Stomach (tissue), 9 donors: ENCODE measurements around the gene TMEM132C. TPM values are rescaled to one million over a fixed set of nuclear protein-coding genes. Genes with fewer than 3 reads are reported as not detected.

Experiments
- DNase-seq, 2 donors: peaks; one replicate each; pipeline versions ENCODE4 v3.0.0 to v3.0.0-alpha.2; 2013 to 2019
- H3K27ac ChIP-seq, 5 donors: fragments of 200-600 bp in 4 of 5; sonication (generic) in 4 of 5; one replicate each; pipeline ENCODE4 v1.5.1; 2013 to 2019; ENCODE audit warnings: mild to moderate bottlenecking in 1 of 5, moderate library complexity in 1 of 5
- H3K27me3 ChIP-seq, 3 donors: fragments of 200-600 bp; sonication (generic); one replicate each; pipeline ENCODE4 v1.5.1; 2017 to 2019; ENCODE audit warnings: mixed run types in 1 of 3
- H3K36me3 ChIP-seq, 4 donors: fragments of 200-600 bp; sonication (generic); 1 replicate in 3 of 4; 2 replicates in 1 of 4; pipeline ENCODE4 v1.5.1; 2016 to 2019
- H3K4me1 ChIP-seq, 4 donors: fragments of 200-600 bp; sonication (generic); one replicate each; pipeline ENCODE4 v1.5.1; 2016 to 2019
- H3K4me3 ChIP-seq, 4 donors: fragments of 200-600 bp; sonication (generic) in 3 of 4; one replicate each; pipeline ENCODE4 v1.5.1; 2016 to 2019; ENCODE audit warnings: mild to moderate bottlenecking in 1 of 4
- H3K9me3 ChIP-seq, 4 donors: fragments of 200-600 bp; sonication (generic); one replicate each; pipeline ENCODE4 v1.5.1; 2016 to 2019
- EP300 ChIP-seq: sonication (generic); formaldehyde crosslinking; IDR thresholded peaks from one replicate; pipeline ENCODE4 v1.6.1; 2017; ENCODE audit warnings: antibody characterized with exemption
- POLR2A ChIP-seq, 4 donors: fragments of 450-650 bp; IDR thresholded peaks; one replicate each; pipeline ENCODE4 v1.6.1; 2016; ENCODE audit warnings: antibody characterized with exemption in 4 of 4, control low read depth in 2 of 4, mild to moderate bottlenecking in 1 of 4, moderate library complexity in 1 of 4
- POLR2AphosphoS5 ChIP-seq, 3 donors: sonication (generic); formaldehyde crosslinking; IDR thresholded peaks; one replicate each; pipeline ENCODE4 v1.6.1; 2016; ENCODE audit warnings: antibody characterized with exemption in 3 of 3
- WGBS, 5 donors: extraction: QIAGEN DNeasy Blood & Tissue Kit in 3 of 5; methylation state at CpG; one replicate each; pipeline versions ENCODE4 v1.1.5 to v1.1.7; 2013 to 2018; 5-methylcytosine and 5-hydroxymethylcytosine counted together
- intact Hi-C: fragments of 100-400 bp; cut with DNase I; formaldehyde crosslinking; loops from one replicate; pipeline ENCODE4 v1.15.1; 2023; ENCODE audit warnings: low total_unique reads
- polyA plus RNA-seq, 3 donors: library from polyadenylated mRNA; stranded (reverse); fragments of 200-250 nt; gene quantifications; one replicate each; pipeline ENCODE4 v1.2.3, GENCODE V29; 2013
- total RNA-seq, 5 donors: library from RNA; depleted of rRNA; stranded (reverse); fragments of >200 nt; gene quantifications; one replicate each; pipeline versions ENCODE4 v1.1.0 to v1.2.3, GENCODE V29; 2014 to 2016
- TF ChIP-seq, protein P1 (sequence below), 7 experiments: fragments of 450-650 bp in 4 of 7; fragments of 200-600 bp in 3 of 7; sonication (generic) in 3 of 7; IDR thresholded peaks; one replicate each; pipeline ENCODE4 v1.5.1; 2016 to 2019; ENCODE audit warnings: antibody characterized with exemption in 7 of 7, control low read depth in 2 of 7, mild to moderate bottlenecking in 1 of 7
- donor health status: healthy with polysubstance abuse.
- donor health status: Bipolar disorder and iron deficiency.
- donor health status: healthy.

Gene TMEM132C
- total and polyA plus RNA-seq, 8 donors, result under 0.01 to 12.8 (median 0.94) TPM

DNA sequence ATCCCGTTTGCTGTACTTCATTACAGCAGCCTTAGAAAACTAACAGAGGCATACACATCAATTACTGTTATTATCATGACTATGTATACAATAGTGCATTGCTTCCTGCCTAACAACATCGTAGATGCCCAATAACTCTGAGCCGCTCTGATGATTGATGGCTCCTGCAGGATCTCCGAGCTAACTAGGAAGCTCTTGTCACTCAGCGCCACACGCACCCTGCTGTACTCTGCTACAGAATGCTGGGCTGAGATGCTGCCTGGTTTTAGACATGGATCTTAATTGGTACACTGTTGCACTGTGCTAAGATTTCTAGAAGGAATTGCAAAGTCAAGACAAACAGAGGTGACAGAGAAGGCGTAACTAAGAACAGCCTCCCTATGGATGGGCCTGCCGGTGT lies 387.5 kb downstream of the TMEM132C start:
- no peak overlapping the region for H3K4me3 ChIP-seq
- WGBS, 5 donors, result 65 to 74% (median 69%) methylated on average over 8 of the region's 8 CpGs
- intact Hi-C loops, result no loop called here
- DNase-seq, result no peak
- no peaks in the 10 kb centered on the region for H3K9me3 ChIP-seq
- H3K27ac ChIP-seq, result no peak overlapping the region
- H3K27me3 ChIP-seq, result peaks cover 0 to 18% (median 0%) of the 10 kb centered on the region in 3 donors
- no peaks in the 10 kb centered on the region for H3K4me1 ChIP-seq
- no peaks in the 10 kb centered on the region for H3K36me3 ChIP-seq
- no peak for TF ChIP-seq POLR2A (IDR thresholded peaks at IDR 0.05)
- TF ChIP-seq, protein P1, sequence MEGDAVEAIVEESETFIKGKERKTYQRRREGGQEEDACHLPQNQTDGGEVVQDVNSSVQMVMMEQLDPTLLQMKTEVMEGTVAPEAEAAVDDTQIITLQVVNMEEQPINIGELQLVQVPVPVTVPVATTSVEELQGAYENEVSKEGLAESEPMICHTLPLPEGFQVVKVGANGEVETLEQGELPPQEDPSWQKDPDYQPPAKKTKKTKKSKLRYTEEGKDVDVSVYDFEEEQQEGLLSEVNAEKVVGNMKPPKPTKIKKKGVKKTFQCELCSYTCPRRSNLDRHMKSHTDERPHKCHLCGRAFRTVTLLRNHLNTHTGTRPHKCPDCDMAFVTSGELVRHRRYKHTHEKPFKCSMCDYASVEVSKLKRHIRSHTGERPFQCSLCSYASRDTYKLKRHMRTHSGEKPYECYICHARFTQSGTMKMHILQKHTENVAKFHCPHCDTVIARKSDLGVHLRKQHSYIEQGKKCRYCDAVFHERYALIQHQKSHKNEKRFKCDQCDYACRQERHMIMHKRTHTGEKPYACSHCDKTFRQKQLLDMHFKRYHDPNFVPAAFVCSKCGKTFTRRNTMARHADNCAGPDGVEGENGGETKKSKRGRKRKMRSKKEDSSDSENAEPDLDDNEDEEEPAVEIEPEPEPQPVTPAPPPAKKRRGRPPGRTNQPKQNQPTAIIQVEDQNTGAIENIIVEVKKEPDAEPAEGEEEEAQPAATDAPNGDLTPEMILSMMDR (IDR thresholded peaks at IDR 0.05), result no peak
- TF ChIP-seq EP300, result no peak
- no peak for TF ChIP-seq POLR2AphosphoS5 (IDR thresholded peaks at IDR 0.05)

DNA sequence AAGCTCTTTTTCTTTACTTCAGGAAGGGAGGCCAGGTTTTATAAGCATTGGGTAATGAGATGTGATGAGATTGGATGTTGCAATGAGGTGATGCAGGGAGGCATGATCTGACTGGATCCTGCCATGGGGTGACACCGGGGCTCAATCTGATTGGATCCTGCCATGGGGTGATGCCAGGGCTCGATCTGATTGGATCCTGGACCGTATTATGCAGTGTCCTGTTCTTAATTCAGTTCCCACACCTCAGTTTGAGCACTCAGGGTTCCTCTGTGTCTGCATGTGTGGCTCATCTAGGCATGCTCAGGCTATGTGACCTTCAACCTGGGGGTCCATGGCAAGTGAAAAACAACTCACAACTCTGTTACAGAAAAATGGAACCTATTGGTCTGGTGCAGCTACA lies 390.4 kb downstream of the TMEM132C start:
- intact Hi-C loops, result no loop called here
- 48 to 77% (median 69%) methylated on average over 3 of the region's 3 CpGs for WGBS, 5 donors

DNA sequence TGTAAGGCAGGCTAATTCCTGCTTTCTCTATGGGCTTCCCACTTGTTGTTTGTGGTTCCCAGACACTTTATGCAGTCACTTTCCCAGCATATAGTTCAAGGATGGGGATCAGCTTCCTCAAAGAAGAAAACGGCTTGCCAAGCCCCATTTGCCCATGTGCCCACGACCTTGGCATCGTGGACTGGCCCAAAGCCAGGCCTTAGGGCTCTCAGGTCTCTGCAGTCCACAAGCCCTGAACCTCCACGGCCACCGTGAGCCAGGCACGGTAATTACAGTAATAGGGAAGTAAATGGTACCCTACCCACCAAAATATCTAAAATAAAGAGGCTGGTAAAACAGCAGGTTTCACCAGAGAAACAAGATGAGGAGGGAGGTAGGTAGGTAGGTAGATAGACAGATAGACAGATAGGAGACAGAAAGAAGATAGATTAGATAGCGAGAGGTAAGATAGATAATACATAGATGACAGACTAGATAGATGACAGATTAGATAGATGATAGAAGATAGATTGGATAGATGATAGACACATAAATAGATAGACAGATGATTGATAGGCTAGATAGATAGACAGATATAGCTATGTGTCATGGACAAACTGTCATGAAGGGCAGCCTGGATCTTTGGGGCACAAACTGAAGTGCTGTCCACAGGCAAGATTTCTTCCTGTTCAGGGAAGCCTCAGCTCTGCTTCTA lies 393.7 kb downstream of the TMEM132C start:
- intact Hi-C loops, result no loop called here
- no peaks in the 10 kb centered on the region for H3K27me3 ChIP-seq
- no peak overlapping the region for H3K27ac ChIP-seq
- H3K9me3 ChIP-seq, result peaks cover 0 to 4% (median 0%) of the 10 kb centered on the region in 4 donors
- H3K36me3 ChIP-seq, result no peaks in the 10 kb centered on the region
- H3K4me1 ChIP-seq, result no peaks in the 10 kb centered on the region
- WGBS, 5 donors, result 59 to 71% (median 63%) methylated on average over 7 of the region's 7 CpGs
- no peak overlapping the region for H3K4me3 ChIP-seq
- no peak for DNase-seq
- TF ChIP-seq, protein P1 (IDR thresholded peaks at IDR 0.05), result no peak
- TF ChIP-seq EP300 (no peak), POLR2A (IDR thresholded peaks at IDR 0.05) (no peak), POLR2AphosphoS5 (IDR thresholded peaks at IDR 0.05) (no peak)

More for the DNA sequence above, 390.4 kb downstream of the TMEM132C start:
- no peak for DNase-seq
- Histone ChIP-seq H3K27me3 (peaks cover 0 to 13% (median 0%) of the 10 kb centered on the region in 3 donors), H3K4me1 (no peaks in the 10 kb centered on the region), H3K27ac (no peak overlapping the region), H3K9me3 (no peaks in the 10 kb centered on the region), H3K36me3 (no peaks in the 10 kb centered on the region), H3K4me3 (no peak overlapping the region)
- TF ChIP-seq, protein P1 (IDR thresholded peaks at IDR 0.05), result no peak
- TF ChIP-seq POLR2AphosphoS5 (IDR thresholded peaks at IDR 0.05) (no peak), POLR2A (IDR thresholded peaks at IDR 0.05) (no peak), EP300 (no peak)

DNA sequence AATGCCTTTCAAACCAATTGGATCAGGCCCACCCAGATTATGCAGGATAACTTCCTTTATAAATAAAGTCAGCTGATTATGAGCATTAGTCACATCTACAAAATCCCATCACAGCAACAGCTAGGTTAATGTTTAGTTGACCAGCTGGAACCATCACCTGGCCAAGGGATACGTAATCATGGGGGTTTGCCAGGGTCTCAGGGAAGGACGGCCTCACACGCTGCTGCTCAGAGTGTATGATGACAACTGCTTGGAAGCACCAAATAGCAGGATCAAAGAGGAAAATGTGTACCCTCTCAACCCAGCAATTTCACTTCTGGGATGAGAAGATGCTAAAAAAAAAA lies 394.2 kb downstream of the TMEM132C start:
- H3K4me3 ChIP-seq, result no peak overlapping the region
- H3K36me3 ChIP-seq, result no peaks in the 10 kb centered on the region
- H3K27ac ChIP-seq, result no peak overlapping the region
- intact Hi-C loops, result no loop called here
- no peak for TF ChIP-seq POLR2A (IDR thresholded peaks at IDR 0.05)
- TF ChIP-seq POLR2AphosphoS5 (IDR thresholded peaks at IDR 0.05), result no peak
- no peak for TF ChIP-seq EP300
- TF ChIP-seq, protein P1 (IDR thresholded peaks at IDR 0.05), result no peak
- peaks cover 0 to 9% (median 0%) of the 10 kb centered on the region in 4 donors for H3K9me3 ChIP-seq
- no peaks in the 10 kb centered on the region for H3K4me1 ChIP-seq
- peak in 1 of 2 donors; percentile 47 for DNase-seq
- whole genome bisulfite sequencing, 5 donors, result 21 to 46% (median 39%) methylated on average over 3 of the region's 3 CpGs
- H3K27me3 ChIP-seq, result no peaks in the 10 kb centered on the region
